H1 (cell line): ENCODE data around the gene PTPRG.

Source experiments
- NRF1 ChIP-seq: IDR thresholded peaks from 2 replicates; pipeline ENCODE4 v1.6.1; 2011; ENCODE audit warnings: mild to moderate bottlenecking, low read depth, low read length, improper control_type of control experiment
- SP1 ChIP-seq: IDR thresholded peaks from 2 replicates; pipeline ENCODE4 v1.6.1; 2011; ENCODE audit warnings: low read depth, low read length
- TF ChIP-seq, protein P1 (sequence below), 3 experiments: IDR thresholded peaks; 1 replicate in 2 of 3; 2 replicates in 1 of 3; pipeline versions ENCODE4 v1.5.1 to v1.6.1; 2011; ENCODE audit warnings: low read length in 3 of 3, mild to moderate bottlenecking in 3 of 3, inconsistent platforms in 2 of 3, low read depth in 1 of 3, moderate library complexity in 1 of 3; ENCODE audit not compliant: insufficient read depth in 1 of 3; ENCODE audit errors: control extremely low read depth in 1 of 3

DNA sequence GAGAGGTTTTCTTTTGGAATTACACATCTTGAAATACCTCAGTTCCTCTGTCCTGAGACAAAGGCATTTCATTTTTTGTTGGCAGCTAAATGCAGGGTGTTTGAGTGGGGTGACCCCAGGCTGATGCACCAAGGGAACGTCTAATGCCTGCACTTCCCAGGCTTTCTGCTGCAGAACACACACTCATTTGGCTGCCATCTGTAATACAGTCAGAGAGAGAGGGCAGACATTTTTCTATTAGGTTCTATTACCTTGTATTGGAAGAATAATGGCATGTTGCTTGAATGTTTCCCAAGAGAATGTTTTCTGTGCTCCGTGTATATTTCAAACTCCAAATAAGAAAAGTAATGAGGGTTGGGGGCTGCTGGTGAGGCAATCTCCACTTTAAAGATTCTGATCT lies 87.1 kb downstream of the PTPRG start:
- TF ChIP-seq, protein P1, sequence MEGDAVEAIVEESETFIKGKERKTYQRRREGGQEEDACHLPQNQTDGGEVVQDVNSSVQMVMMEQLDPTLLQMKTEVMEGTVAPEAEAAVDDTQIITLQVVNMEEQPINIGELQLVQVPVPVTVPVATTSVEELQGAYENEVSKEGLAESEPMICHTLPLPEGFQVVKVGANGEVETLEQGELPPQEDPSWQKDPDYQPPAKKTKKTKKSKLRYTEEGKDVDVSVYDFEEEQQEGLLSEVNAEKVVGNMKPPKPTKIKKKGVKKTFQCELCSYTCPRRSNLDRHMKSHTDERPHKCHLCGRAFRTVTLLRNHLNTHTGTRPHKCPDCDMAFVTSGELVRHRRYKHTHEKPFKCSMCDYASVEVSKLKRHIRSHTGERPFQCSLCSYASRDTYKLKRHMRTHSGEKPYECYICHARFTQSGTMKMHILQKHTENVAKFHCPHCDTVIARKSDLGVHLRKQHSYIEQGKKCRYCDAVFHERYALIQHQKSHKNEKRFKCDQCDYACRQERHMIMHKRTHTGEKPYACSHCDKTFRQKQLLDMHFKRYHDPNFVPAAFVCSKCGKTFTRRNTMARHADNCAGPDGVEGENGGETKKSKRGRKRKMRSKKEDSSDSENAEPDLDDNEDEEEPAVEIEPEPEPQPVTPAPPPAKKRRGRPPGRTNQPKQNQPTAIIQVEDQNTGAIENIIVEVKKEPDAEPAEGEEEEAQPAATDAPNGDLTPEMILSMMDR (IDR thresholded peaks at IDR 0.05; ENCODE audit: control extremely low read depth in 1 of 3, insufficient read depth in 1 of 3, low read depth in 1 of 3, low read length in 3 of 3): no peak
- no peak for TF ChIP-seq NRF1
- no peak for TF ChIP-seq SP1
